RKO (cell line): ENCODE data around the gene SPC25.

Experiments
- DNase-seq: peaks from one replicate; pipeline ENCODE4 v3.0.0-alpha.2; 2016; ENCODE audit warnings: low spot score

SPC25 gene

DNA sequence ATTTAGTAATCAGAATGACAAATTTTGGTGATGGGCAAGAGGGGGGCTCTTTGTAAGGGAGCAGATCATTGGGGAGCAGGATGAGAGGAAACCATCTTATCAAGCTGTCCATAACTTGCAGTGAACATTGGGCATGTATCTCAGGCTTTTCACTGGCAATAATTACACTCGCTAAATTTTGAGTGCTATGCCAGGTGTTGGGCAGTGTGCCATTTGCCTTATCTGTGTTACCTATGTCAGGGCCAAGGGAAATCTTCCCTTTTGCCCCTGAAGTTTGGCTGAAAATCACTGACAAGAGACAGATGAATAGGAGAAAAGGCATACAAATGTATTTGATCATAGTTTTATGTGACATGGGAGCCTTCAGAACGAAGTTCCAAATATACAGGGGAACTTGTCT lies 48.8 kb downstream of the SPC25 start:
- no peak for DNase-seq

GRCh38 chr2:168835969-168836368 lies 54.3 kb downstream of the SPC25 start:
- DNase-seq, result no peak

- no peak for DNase-seq
These were observed 58.6 kb downstream of the SPC25 start for GRCh38 chr2:168831662-168832061.

- DNase-seq, result no peak
These were observed 59.3 kb downstream of the SPC25 start for GRCh38 chr2:168830958-168831357.

DNA sequence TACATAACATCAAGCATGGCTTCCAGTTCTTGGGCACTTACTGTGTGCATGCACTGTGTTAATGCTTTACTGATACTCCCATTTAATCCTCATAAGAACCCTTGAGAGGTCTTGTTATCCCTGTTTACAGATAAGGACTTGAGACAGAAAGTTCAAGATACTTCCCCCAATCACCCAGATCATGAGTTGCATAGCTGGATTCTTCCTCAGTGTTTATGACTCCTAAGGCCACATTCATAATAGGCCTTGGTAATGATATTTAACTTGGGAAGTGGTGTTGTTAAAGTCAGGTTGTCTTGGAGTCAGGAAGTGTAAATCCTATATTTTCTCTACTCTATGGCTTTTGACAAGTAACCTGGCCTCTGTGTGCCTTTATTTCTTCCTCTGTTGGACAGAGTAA lies 65.1 kb downstream of the SPC25 start:
- DNase-seq, result no peak

DNA sequence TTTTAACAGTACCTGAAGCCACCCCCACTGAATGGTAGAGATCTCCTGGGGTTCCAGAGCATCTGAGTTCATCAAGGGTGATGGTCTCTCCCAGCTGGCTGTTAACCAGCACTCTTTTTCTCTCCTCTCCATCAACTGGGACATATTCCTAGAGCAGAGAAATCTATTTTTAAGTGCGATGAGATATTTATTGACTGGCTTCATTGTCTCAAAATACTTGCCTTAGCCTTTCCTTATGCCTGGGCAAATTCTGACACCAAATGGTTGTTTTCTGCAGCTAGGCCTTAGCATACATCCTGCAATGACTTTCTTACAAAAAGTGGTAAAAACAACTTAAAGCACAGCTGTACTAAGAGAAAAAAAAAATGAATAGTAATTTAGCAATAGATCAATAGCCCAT lies 68.2 kb downstream of the SPC25 start:
- DNase-seq, result no peak

DNA sequence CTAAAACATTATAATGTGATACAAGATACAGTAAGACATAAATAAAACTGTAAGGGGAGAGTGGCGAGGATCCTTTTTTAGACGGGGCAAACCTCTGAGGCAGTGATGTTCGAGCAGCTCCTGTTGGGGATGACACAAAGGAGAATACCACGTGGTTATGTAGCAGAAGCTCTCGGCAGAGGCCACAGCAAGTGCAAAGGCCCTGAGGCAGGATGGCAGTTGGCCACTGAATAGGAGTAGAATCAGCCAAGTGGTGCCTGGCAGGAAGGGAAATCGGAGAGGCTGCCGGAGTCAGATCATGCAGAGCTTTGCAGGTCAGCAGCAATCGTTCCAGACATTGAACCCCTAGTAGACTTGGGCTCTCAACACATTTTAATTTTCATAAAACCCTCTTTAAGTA lies 68.7 kb downstream of the SPC25 start:
- no peak for DNase-seq
